Midbrain (tissue), 1 donor: Measurements from ENCODE around the gene ABHD17C.

ENCODE experiments used
- DNase-seq: peaks from one replicate; lab custom pipeline; 2025; lab: John Stamatoyannopoulos, UW

ABHD17C gene

GRCh38 chr15:80689716-80690115, 5.4 kb upstream of the ABHD17C start:
- DNase-seq: no peak

- no peak for DNase-seq
These were observed 3.5 kb upstream of the ABHD17C start for GRCh38 chr15:80691575-80691974.

DNA sequence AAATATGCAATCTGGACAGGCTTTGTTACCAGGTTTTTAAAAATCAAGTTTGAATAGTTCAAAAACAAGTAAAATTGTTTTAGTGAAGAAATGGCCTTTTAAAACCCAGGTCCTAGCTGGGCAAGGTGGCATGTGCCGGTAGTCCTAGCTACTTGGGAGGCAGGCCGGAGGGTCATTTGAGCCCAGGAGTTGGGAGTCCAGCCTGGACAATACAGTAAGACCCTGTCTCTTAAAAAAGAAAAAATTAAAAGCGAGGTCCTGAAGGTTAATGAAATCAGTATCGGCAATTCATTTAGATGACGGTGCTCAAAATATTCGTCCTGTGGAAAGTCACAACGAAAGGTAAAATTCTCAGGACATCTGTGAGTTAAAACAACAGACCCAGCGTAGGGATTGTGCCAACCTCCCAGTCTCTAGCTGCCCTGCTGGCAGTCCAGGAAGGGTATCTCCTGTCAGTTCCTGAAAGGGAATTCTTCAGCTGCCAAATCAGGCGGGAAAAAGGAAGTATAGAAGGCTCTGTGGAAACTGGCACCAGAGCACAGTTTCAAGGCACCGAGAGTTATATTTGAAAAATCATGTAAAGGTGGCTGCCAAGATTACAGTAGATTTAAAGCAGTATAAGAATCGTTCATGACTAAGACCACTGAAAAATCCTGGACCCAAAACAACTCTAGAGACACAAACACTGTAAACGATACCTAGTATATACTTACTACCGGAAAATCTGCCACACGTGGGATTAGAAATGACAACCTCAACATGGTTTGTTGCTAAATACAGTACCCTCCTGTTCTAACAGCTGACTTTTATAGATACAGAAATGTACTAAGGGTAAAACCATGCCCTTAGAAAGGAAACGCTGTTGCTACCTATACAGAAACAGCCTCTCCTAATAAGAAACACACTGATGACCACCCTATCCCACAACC, 1.2 kb upstream of the ABHD17C start:
- no peak for DNase-seq

DNA sequence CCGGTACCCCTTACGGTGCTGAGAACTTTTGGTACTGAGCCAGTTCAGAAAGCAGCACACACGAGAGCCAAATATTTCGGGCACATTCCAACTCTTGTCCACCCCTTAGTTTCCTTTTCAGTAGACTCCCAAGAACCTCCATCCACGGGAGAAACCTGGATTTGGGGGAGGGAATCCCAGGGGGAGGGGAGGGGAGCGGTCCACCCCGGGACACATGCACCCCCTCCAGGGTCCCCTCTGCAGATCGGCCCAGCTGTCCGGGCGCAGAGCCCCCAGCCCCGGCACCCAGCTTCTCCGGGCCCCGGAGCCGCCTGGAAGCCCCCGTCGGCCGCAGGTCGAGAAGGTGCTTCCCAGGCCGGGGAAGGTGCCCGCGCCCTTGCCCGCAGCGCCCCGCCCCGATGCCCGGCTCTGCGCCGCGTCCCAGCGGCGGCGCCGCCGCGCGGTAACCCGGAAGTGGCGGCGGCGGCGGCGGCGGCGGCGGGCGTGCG, 455 bp upstream of the ABHD17C start:
- no peak for DNase-seq

DNA sequence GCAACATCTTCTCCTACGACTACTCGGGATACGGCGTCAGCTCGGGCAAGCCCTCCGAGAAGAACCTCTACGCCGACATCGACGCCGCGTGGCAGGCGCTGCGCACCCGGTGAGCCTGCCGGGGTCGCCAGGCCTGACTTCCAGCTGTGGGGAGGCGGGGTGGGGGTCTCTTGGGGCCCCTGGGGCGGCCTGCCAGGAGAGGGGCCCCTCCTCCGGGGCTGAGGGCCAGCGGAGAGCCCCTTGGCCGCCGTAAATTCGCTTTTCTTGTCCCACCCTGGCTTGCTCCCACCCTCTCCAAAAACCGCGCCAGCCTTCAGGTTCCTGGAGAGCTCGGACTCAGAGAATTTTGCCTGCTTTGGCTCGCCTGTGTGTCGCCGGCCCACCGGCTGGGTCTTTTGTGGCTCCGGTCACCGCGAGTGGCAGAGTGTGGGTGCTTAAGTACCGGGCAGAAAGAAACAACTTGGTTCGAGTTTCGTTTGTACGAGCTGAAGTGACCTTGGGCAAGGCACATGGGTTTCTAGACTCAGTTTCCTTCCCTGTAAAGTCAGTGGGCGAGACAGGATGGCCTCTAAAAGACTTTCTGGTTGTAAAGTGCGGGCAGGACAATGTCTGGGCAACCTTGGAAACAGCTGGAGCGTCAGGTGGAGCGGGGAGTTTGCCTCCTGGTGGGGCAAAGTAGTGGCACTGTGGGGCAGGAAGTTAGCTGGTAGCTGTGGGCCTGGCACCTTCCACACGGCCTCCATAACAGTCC, 976 bp downstream of the ABHD17C start:
- DNase-seq: peak; percentile 11

DNA sequence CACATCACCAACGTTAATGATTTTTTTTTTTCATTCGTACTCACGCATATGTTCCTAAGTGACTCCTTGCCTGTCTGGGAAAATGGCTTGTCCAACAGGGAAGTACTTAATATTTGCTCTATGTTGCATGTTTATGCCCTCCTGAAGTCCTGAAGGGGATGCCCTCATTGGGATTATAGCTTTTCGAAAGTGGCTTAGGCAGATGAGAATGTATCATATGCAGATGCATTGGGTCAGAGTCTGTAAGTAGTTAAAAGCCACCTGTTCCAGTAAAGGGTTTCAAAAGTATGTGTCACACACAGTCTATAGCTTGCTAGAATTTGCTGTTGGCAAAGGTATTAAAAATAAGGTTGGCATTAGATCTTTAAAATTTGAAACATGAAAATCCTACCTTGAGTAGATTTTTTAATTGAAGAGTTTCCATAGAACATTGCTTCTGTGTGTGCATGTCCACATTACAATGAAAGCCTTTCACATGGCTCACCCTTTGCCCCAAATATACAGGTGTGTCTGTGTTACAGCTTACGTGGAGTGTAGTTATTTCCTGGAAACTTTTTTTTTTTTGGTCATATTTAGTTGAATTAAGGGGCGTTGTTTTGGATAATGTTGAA, 2.1 kb downstream of the ABHD17C start:
- no peak for DNase-seq

DNA sequence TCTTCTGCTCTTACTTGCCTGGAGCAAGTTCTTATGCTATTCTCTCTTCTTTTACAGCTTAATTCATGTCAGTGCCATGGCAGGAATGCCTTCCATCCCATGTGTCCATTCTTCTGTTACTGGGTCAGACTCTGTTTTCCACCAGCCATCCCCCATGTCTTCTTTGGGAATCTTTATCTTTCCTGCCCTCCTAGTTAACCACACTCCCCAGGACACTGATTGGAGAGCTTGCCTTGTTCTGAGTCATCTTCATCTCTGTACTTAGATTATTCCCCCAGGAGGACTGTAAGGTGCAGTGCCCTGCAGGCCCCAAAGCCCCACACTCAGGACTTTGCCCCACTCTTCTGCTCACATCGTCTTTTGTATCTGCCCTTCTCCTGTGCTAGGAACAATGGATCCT, 3.6 kb downstream of the ABHD17C start:
- DNase-seq: no peak

DNA sequence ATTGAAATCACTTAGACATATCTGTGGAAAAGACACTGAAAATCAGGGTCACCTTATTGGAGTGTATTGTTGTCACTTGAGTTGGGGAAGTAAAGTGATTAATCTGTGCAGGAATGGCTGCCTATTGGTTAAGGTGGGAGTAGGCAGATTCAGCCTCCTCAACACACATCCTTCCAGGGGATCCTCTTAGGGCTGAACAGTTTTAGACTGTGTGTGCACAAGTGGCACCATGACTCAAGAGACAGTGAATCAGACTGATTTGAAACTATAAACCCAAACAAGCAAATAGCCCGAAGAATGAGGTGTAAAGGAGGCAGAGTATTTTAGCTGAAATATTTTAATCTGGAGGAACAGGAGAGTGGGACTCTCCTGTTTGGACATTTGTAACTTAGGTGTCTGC, 4.9 kb downstream of the ABHD17C start:
- no peak for DNase-seq

DNA sequence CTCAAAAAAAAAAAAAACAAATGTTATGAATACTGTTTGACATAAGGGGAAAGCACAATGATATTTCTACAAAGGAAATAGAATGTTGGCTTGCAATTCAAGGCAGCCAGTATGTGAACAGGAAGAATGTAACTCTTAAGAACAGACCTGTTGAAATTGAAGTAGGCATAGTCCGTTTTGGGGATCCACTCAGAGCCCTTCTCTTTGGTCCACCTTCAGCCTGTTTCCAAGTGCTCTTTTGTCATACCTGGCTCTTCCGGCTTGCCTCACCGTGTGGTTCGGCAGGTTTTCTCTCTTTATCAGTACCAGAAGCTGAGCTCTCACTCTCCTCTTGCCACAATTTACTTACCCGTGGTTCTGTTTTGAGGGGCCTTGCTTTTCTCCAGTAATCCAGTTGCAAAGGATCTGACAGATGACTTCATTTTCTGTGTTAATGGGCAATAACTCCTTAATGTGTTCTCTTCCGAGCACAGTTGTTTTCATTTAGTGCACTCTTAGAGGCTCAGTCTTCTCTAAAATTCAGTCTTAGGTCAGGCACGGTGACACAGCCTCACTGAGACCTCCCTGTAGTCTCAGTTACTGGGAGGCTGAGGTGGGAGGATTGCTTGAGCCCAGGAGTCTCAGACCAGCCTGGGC, 6.7 kb downstream of the ABHD17C start:
- DNase-seq: no peak

- DNase-seq: no peak
These were observed 8.0 kb downstream of the ABHD17C start for GRCh38 chr15:80703081-80703480.

GRCh38 chr15:80703965-80704364, 8.9 kb downstream of the ABHD17C start:
- no peak for DNase-seq

GRCh38 chr15:80706161-80706560, 11.1 kb downstream of the ABHD17C start:
- DNase-seq: no peak

GRCh38 chr15:80709542-80709941, 14.4 kb downstream of the ABHD17C start:
- DNase-seq: no peak

GRCh38 chr15:80710635-80711554, 15.8 kb downstream of the ABHD17C start:
- no peak for DNase-seq

DNA sequence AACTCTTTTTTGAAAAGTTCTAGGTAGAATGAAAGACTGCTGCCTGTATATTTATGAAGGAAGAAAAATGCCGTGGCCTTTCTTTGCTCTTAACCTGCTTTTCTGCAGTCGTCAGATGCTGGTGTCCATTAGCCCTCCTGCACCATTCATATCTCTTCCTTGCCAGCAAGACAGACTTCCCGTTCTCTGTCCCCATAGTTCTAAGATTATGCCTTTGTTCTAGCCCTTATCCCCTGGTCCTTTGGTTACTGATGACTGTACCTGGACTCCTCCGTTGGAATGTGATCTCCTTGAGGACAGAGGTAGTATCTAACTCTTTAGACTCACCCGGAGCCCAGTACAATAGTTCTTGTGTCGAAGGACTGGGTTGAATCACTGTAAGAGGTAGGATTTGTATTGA, 16.8 kb downstream of the ABHD17C start:
- no peak for DNase-seq

GRCh38 chr15:80712956-80713355, 17.8 kb downstream of the ABHD17C start:
- no peak for DNase-seq

DNA sequence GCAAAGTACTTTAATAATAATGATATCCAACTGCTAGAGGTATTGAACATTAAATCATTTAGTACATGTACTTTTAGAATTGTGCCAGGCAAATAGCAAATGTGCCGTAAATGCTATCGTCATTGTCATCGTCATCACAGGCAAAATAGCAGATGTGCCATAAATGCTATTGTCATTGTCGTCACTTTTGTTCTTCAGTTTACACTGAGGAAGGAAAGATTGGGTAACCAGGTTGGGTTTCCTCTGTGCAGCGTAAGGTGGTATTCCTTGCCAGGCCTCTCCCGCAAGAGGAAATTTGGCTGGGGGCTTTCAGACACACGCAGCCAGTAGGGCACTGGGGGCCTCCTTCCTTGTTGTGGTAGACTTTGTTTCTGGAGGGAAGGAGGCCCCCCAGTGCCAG, 26.4 kb downstream of the ABHD17C start:
- no peak for DNase-seq

- DNase-seq: no peak
These were observed 27.7 kb downstream of the ABHD17C start for GRCh38 chr15:80722811-80723210.

GRCh38 chr15:80727196-80727595, 32.1 kb downstream of the ABHD17C start:
- no peak for DNase-seq

DNA sequence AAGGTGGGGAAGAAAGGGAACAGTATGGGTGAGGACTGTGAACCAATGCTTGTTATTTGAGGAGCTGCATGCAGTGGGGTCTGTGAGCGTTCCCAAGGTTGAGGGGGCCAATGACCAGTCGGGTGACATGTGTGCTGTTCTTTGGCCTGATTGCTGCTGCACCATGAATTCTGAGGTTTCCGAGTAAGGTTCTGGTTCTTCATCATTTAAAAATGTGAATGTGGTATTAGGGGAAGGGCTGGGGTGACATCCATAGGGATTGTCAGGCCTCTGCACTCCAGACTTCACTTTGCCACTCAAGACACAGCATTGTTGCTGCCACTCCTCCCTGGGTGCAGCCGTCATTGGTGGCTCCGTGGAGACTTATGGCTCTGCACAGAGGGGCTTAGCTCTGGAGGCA, 32.5 kb downstream of the ABHD17C start:
- no peak for DNase-seq

DNA sequence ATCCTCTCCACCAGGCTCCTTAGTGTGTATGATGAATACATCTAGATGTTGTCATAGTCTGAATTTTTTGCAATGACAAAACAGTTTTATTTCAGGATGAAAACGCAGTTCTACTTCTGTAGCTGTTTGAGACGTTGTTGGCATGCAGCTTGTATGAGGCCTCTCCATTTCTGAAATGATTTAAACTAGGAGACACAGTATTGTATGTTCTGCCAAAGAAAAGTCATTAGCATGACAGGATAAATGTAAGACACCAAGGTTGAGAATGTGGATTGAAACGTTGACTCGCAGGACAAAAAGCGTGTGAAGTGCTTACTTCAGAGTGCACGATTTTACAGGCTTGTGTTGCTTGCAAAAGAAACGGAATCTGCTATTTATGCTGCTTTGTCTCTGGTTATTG, 35.3 kb downstream of the ABHD17C start:
- no peak for DNase-seq
